ENCODE measurements around the gene STARD3.

The STARD3 gene

DNA sequence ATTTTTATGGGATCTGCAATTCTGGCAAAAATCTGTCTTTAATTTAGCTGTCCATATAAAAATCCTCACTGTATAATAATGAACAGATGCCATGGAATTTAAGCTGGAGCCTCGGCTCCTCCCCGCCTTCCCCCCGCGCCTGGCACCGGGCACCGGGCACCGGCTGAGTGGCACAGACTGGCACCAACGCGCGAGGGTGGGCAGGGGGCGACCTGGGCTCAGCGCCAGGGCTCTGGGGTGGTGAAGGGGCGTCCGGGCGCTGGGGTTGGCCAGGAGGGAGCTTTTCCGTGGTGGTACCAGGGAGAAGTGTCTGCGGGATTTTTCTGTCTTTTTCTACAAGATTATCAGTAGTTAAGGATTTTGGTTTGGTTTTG, 38.3 kb upstream of the STARD3 start:
- Histone ChIP-seq H2AFZ (ENCODE audit: low read length, unreplicated experiment) (no peak overlapping the region), H3K4me3 (ENCODE audit: low read depth, low read length) (peak overlapping the region; percentile 49), H3K4me1 (ENCODE audit: control insufficient read depth, insufficient read depth, low read length, unreplicated experiment) (peaks cover 5% of the 10 kb centered on the region), H3K27me3 (ENCODE audit: insufficient read depth, low read length) (peaks cover 98% of the 10 kb centered on the region), H3K36me3 (ENCODE audit: insufficient read depth, low read length) (no peaks in the 10 kb centered on the region), H3K27ac (ENCODE audit: low read depth, low read length) (no peak overlapping the region), H3K79me2 (ENCODE audit: control insufficient read depth, insufficient read depth, low read length, unreplicated experiment) (no peaks in the 10 kb centered on the region)

DNA sequence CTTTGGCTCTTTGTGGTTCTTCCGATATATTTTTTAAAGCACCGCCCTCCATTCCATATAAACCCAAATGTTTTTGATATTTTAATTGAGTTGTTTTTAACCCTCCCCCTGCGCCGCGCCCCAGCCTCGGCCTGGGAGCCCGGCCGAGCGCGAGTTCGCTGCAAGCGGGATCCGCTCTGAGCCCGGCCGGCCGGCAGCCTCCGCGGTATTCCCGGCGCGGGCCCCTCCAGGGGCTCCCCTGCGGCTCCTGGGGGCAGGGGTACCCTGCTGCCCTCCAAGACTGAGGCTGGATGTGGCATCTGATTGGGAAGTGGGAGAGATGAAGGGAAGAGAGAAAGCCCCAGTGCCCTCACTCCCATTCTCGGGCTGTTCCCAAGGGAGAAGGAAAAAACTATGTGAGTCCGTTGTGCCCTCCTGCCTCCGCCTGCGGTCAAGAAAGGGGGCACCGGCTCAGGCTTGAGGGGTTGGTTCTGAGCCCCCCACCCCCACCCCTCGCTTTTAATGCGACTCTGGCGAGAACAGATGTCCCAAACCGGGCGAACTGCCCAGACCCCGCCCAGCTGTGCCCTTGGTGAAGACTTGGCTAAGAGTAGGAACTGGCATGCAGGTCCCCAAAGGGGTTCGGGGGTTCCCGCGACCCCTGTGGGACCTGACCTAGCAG, 37.8 kb upstream of the STARD3 start:
- Histone ChIP-seq H3K27ac (ENCODE audit: low read depth, low read length) (no peak overlapping the region), H3K79me2 (ENCODE audit: control insufficient read depth, insufficient read depth, low read length, unreplicated experiment) (no peaks in the 10 kb centered on the region), H3K4me1 (ENCODE audit: control insufficient read depth, insufficient read depth, low read length, unreplicated experiment) (peaks cover 5% of the 10 kb centered on the region), H3K36me3 (ENCODE audit: insufficient read depth, low read length) (no peaks in the 10 kb centered on the region), H3K27me3 (ENCODE audit: insufficient read depth, low read length) (peaks cover 98% of the 10 kb centered on the region), H2AFZ (ENCODE audit: low read length, unreplicated experiment) (no peak overlapping the region), H3K4me3 (ENCODE audit: low read depth, low read length) (peak overlapping the region; percentile 49)

DNA sequence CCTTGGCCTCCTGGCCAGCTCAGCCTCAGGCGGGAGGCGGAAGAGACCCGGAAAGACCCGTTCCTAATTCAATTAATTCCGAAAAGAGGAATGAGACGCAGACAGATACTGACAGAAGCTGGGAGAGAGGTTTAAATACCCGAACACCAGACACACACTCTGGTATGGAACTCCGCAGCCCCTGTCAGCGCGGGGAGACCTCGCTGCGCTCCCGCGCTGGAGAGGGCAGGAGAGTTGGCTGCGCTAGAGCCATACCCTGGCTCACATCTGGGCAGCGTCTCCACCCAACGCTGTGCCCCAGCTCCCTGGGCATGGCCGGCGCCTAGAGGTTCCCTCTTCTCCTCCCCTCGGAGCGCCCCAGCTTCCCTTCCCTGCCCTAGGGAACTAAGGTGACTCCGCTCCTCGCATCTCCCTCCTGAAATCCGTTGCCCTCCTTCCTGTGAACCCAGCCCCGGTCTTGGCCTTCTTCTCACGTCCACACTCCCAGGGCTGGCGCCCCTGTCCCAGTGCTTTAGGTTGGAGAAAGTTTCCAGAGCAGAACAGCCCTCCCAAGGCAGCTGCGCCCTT, 37.2 kb upstream of the STARD3 start:
- no peak overlapping the region for H2AFZ ChIP-seq (ENCODE audit: low read length, unreplicated experiment)
- no peaks in the 10 kb centered on the region for H3K36me3 ChIP-seq (ENCODE audit: insufficient read depth, low read length)
- peaks cover 5% of the 10 kb centered on the region for H3K4me1 ChIP-seq (ENCODE audit: control insufficient read depth, insufficient read depth, low read length, unreplicated experiment)
- H3K27ac ChIP-seq (ENCODE audit: low read depth, low read length), result no peak overlapping the region
- H3K4me3 ChIP-seq (ENCODE audit: low read depth, low read length), result no peak overlapping the region
- peaks cover 100% of the 10 kb centered on the region for H3K27me3 ChIP-seq (ENCODE audit: insufficient read depth, low read length)
- no peaks in the 10 kb centered on the region for H3K79me2 ChIP-seq (ENCODE audit: control insufficient read depth, insufficient read depth, low read length, unreplicated experiment)

DNA sequence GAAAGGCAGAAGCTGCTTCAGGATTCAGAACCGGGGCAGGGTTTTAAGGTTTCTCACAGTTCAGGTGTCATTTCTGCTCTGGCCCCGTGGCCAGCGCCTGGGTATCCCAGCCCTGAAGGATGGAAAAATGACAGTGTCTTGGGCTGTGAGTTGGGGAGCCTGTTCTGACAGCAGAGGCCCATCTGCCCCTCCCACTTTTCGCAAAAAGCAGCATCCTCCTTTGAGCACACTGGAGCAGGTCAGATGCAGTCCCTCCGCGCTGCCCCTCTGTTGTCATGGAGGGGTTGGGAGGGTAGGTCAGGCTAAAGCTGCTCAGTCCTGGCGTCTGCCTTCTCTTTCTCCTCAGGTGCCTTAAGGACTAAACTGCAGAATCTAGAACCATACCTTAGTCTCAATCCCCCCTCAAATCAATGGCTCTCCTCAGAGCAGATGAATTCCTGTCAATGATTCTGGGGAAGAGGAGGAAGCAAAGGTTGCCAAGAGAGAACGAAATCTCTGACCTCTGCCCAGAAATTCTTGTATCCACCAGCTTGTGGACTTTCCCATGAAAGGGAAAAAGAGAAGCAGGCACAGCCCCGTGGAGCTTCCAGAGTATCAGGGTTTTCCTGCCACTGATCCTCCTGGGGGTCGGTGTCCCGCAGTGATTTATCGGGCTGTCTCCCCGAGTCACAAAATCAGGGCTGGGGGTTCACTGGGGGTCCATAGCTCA, 36.5 kb upstream of the STARD3 start:
- Histone ChIP-seq H2AFZ (ENCODE audit: low read length, unreplicated experiment) (no peak overlapping the region), H3K27ac (ENCODE audit: low read depth, low read length) (no peak overlapping the region), H3K27me3 (ENCODE audit: insufficient read depth, low read length) (peaks cover 100% of the 10 kb centered on the region), H3K36me3 (ENCODE audit: insufficient read depth, low read length) (no peaks in the 10 kb centered on the region), H3K79me2 (ENCODE audit: control insufficient read depth, insufficient read depth, low read length, unreplicated experiment) (no peaks in the 10 kb centered on the region), H3K4me3 (ENCODE audit: low read depth, low read length) (no peak overlapping the region), H3K4me1 (ENCODE audit: control insufficient read depth, insufficient read depth, low read length, unreplicated experiment) (peaks cover 7% of the 10 kb centered on the region)

DNA sequence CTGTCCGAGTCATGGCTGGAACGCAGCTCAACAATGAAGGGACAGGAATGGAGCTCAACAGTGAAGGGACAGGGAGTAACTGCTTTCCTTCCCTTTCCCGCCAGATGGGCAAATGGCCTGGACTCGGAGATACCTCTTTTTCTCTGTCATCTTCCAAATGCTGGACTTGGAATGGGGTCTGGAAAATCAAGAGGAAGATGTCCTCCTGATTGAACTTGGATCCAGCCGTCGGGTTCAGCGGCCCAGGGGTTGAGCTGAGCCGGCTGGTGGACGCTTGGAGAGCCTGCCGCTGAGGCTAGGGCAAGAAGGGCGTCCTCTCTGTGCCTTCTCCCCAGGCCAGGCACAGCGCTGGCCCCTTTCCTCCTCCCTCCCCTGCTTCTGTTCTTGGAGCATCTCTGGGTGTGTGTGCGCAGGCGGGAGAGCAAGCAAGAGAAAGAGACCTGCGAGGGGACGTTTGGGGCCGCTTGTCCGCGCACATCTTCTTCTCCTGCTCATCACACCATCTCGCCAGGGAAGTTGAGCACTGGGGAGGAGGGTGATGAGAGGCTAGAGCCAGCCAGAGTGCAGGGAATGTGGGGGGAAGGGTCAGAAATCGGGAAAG, 35.8 kb upstream of the STARD3 start:
- Histone ChIP-seq H3K4me1 (ENCODE audit: control insufficient read depth, insufficient read depth, low read length, unreplicated experiment) (peaks cover 7% of the 10 kb centered on the region), H3K27ac (ENCODE audit: low read depth, low read length) (no peak overlapping the region), H3K79me2 (ENCODE audit: control insufficient read depth, insufficient read depth, low read length, unreplicated experiment) (no peaks in the 10 kb centered on the region), H3K27me3 (ENCODE audit: insufficient read depth, low read length) (peaks cover 100% of the 10 kb centered on the region), H3K4me3 (ENCODE audit: low read depth, low read length) (no peak overlapping the region), H2AFZ (ENCODE audit: low read length, unreplicated experiment) (no peak overlapping the region), H3K36me3 (ENCODE audit: insufficient read depth, low read length) (no peaks in the 10 kb centered on the region)

DNA sequence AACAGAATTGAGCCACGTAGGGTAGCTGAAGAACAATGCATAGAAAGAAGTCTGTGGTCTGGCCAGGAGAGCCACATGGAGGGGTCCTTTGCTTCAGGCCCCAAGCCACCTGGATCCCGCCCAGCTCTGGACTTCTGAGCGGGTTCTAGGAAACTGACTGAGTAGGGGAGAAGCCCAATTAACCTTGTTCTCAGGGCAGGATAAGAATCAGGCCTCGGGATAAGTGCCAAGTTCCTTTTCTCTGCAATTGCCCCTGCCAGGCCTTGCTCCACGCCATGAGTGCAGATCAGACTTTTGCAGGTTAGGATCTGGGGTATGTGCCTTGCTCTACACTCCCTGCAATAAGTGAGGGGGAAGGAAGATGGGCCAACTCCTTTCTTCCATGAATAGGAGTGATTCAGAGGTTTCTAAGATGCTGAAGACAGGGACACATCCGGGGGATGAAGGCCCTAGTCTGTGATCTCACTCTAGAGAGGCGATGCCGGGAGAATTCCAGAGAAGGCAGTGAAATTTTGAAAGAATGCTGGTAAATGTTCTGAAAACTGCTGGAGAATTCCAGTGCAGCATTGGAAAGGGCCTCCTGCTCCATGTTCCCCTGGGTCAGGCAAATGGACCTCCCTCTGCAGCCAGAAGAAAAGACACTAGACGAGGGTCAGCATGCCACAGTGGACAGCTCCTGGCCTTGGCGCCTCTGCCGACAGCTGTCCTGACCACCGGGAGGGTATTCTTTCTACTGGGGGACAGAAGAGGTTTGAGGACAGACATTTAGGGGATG, 35.0 kb upstream of the STARD3 start:
- H3K4me3 ChIP-seq (ENCODE audit: low read depth, low read length), result no peak overlapping the region
- H2AFZ ChIP-seq (ENCODE audit: low read length, unreplicated experiment), result no peak overlapping the region
- H3K36me3 ChIP-seq (ENCODE audit: insufficient read depth, low read length), result no peaks in the 10 kb centered on the region
- peaks cover 7% of the 10 kb centered on the region for H3K4me1 ChIP-seq (ENCODE audit: control insufficient read depth, insufficient read depth, low read length, unreplicated experiment)
- H3K27ac ChIP-seq (ENCODE audit: low read depth, low read length), result no peak overlapping the region
- peaks cover 100% of the 10 kb centered on the region for H3K27me3 ChIP-seq (ENCODE audit: insufficient read depth, low read length)
- H3K79me2 ChIP-seq (ENCODE audit: control insufficient read depth, insufficient read depth, low read length, unreplicated experiment), result no peaks in the 10 kb centered on the region

DNA sequence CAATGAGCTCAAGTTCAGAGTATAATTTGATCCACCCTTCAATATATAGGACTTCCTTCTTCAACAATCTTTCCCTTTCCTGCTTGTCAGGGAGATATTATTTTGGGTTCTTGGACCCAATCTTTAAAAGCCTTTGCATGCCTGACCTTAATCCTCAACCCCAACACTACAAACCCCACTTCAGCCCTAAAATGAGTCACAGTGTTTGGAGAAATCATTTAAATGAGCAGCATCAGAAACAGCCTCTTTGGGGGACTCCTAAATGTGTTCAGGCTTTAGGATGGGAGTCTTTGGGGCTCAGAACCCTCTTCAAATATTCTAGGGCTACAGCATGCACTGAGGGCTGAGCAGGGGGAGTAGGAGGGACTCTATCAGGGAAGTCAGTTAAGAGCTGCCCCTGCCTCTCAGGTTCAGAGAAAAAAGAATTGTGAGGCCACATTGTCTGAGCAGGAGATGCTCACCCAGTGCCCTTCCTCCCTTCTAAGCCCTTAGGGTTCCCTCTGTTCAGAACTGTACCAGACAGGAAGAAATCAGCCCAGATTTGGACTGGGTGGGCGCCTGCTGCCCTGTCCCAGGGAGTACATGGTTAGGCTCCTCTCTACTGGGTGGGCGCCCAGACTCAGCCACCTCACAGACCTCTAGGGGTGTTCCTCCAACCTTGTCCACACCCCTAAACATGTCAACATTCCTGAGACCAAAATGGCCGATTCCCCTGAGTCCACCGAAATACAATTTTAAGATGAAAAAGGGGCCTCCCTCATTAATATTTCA, 34.2 kb upstream of the STARD3 start:
- Histone ChIP-seq H3K36me3 (ENCODE audit: insufficient read depth, low read length) (no peaks in the 10 kb centered on the region), H3K79me2 (ENCODE audit: control insufficient read depth, insufficient read depth, low read length, unreplicated experiment) (no peaks in the 10 kb centered on the region), H3K4me1 (ENCODE audit: control insufficient read depth, insufficient read depth, low read length, unreplicated experiment) (peaks cover 10% of the 10 kb centered on the region), H3K27ac (ENCODE audit: low read depth, low read length) (no peak overlapping the region), H3K27me3 (ENCODE audit: insufficient read depth, low read length) (peaks cover 100% of the 10 kb centered on the region), H3K4me3 (ENCODE audit: low read depth, low read length) (no peak overlapping the region), H2AFZ (ENCODE audit: low read length, unreplicated experiment) (no peak overlapping the region)

DNA sequence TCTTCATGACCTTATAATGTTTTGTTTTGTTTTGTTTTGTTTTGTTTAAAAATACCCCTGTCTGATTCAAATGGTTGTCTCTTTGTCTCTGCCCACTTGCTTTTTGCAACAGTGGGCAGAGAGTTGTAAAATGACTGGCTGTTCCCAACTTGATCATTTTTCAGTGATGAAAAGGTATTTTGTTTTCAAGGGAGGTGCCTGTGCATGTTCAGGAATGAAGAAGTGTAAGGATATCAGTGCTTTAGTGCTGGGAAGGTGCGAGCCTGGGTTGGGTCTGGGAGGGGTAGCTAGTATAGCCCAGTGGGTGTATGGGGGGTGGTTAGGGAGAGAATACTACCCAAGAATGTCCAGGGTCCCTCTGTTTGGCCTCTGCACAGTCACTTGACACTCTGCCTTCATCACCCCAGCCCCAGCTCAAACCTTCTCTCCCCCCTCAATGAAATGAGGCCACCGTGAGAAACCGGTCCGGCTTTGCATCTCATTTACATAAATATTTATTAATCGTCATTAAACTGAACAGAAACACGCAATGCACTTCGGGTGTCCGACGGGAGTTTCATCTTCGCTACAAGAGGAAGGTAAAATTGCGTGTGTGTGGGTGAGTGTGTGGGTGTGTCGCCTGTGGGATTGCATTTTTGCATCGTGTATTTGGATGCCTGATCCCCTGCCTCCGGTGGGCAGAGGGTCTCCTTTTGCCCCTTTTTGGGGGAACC, 33.5 kb upstream of the STARD3 start:
- no peak overlapping the region for H3K27ac ChIP-seq (ENCODE audit: low read depth, low read length)
- H3K4me1 ChIP-seq (ENCODE audit: control insufficient read depth, insufficient read depth, low read length, unreplicated experiment), result peaks cover 10% of the 10 kb centered on the region
- no peaks in the 10 kb centered on the region for H3K79me2 ChIP-seq (ENCODE audit: control insufficient read depth, insufficient read depth, low read length, unreplicated experiment)
- H3K4me3 ChIP-seq (ENCODE audit: low read depth, low read length), result no peak overlapping the region
- H3K27me3 ChIP-seq (ENCODE audit: insufficient read depth, low read length), result peaks cover 99% of the 10 kb centered on the region
- H2AFZ ChIP-seq (ENCODE audit: low read length, unreplicated experiment), result no peak overlapping the region
- no peaks in the 10 kb centered on the region for H3K36me3 ChIP-seq (ENCODE audit: insufficient read depth, low read length)

DNA sequence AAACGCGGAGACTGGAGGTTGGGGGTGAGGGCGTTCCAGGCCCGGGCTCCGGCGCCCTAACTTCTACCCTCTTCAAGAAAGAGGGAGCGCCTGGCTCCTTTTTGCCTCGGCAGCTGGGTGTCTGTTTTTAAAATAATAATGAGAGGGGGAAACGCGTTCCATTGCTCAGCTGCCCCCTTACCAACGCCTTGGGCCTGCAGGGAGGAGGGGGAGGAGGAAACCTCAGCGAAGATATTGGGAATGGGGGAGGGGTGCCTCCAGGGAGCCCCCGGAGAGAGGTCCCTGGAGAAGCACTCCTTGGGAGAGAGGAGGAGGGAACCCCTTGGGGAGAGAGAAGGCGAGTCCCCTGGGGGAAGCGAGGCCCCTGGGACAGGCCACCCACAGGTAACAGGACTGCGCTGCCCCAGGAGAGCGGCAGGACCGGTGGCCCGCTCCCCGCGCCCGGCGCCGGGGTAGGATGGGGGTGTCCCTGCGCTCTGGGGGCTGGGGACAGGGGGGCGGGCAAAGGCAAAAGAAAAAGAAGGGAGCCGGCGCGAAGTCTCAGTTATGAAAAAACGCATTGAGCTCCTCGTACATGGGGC, 31.9 kb upstream of the STARD3 start:
- no peaks in the 10 kb centered on the region for H3K79me2 ChIP-seq (ENCODE audit: control insufficient read depth, insufficient read depth, low read length, unreplicated experiment)
- peaks cover 98% of the 10 kb centered on the region for H3K27me3 ChIP-seq (ENCODE audit: insufficient read depth, low read length)
- H2AFZ ChIP-seq (ENCODE audit: low read length, unreplicated experiment), result no peak overlapping the region
- H3K4me1 ChIP-seq (ENCODE audit: control insufficient read depth, insufficient read depth, low read length, unreplicated experiment), result peaks cover 5% of the 10 kb centered on the region
- H3K36me3 ChIP-seq (ENCODE audit: insufficient read depth, low read length), result no peaks in the 10 kb centered on the region
- no peak overlapping the region for H3K4me3 ChIP-seq (ENCODE audit: low read depth, low read length)
- no peak overlapping the region for H3K27ac ChIP-seq (ENCODE audit: low read depth, low read length)
